Camera-type eye (tissue), 1 donor: Measurements from ENCODE around the gene ADCYAP1. TPM values are rescaled to one million over a fixed set of nuclear protein-coding genes. Genes with fewer than 3 reads are reported as not detected.

ENCODE experiments used
- total RNA-seq: library from RNA; depleted of rRNA; stranded (reverse); fragments of >200 nt; gene quantifications from one replicate; pipeline ENCODE4 v1.2.3, GENCODE V29; 2014

ADCYAP1 gene
- total RNA-seq: 2.3 TPM

DNA sequence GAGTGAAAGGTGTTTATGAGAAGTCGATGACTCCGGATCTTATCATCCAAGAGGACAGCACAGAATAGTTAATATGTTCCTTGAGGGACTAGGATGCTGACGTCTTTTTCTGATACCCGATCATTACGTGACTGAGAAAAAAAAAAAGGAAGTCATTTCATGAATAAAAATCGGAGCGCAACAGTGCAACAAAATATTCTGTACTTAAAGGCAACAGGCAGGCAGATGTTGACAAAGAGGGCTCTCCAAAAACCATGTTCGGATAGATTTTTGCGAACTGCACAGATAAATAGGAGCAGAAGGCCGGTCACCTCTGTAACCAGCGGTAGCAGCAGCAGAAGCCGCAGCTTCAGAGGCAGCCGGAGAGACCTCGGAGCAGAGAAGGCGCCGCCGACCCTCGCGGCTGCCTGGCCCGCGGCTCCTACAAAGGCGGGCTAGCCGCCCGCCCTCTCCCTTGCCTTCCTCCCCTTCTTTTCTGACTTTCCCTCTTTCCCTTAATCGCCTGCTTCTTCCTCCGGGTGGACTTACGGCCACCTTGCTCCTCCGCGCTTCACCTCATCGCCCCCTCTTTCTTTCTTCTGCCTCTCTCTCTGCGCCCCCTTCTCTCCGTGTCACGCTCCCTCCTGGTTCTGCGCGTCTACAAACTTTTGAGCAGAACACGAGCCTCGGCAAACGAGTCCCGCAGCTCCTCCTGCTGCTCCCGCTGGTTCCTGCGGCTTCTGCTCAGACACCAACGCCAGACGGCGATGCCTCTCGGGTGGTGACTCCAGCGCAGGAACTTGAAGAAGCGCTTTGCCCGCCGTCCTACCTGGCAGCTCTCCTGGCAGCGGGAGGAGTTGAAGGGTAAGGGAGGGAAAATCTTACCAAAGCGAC, at the start of gene ADCYAP1:
Gene ADCYAP1 (plus strand): TSS at position 654 of the 873 bp plus-strand sequence. CDS start 516 bp downstream, outside the sequence.

Other genes starting within 250 kb of the ADCYAP1 start
- gene TYMS, start 247.2 kb upstream of the ADCYAP1 start, total RNA-seq: 36.3 TPM
- gene ENOSF1, start 192.2 kb upstream of the ADCYAP1 start, total RNA-seq: 95.6 TPM
- gene YES1, start 92.6 kb upstream of the ADCYAP1 start, total RNA-seq: 118 TPM